Activated CD8-positive, alpha-beta memory T cell treated with anti-CD3 and anti-CD28 coated beads, Interleukin-2, amount 50 U/mL, for 24 hours (primary cell): ENCODE measurements around the gene MGRN1.

Experiments
- DNase-seq: peaks from one replicate; pipeline ENCODE4 v3.0.0-alpha.2; 2020; ENCODE audit errors: extremely low read depth

Gene MGRN1

GRCh38 chr16:4624827-4625559, 367 bp downstream of the MGRN1 start:
- peak; percentile 44 for DNase-seq

DNA sequence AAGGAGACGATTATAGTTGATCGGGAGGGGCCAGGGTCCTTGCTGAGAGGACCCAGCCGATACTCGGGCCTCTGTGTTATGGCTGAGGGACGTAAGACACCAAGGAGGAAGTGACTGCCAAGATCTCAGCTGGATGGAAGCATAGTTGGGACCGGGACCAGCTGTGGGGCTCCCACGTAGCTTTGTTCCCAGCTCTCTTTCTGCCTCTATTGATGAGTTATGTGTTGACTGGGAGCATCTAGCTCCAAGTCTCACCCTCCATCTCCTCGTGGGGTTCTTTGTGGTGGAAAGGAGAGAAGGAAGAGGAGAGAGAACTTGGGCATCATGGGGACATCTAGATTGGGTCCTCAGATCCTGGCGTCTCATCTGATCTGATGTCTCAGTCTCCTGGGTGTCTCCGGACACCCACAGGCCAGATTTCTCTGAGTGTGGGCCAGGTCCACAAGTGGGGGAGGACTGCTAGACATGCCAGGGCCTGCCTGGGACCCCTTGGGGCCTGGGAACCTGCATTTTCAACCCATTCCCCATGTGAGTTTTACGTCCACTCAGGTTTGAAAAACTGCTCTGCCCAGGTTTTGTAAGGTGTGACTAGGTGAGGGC, 1.0 kb downstream of the MGRN1 start:
- no peak for DNase-seq

DNA sequence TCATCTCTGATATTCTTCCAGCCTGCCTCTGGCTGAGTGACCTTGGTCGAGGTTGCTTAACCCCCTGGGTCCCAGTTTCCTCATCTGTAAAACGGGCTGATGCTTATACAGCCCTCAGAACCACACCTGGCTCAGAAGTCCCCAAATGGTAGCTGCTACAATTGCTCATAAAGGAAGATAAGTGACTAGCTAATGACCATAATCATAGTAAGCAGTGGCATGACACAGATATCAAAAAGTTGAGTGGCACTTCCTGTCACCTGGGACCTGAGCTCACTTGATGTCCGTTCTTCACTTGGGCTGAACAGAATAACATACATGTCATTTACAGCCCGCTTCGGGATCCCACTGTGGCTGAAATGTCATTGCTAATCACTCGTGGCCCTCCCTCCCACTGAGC, 1.8 kb downstream of the MGRN1 start:
- no peak for DNase-seq

DNA sequence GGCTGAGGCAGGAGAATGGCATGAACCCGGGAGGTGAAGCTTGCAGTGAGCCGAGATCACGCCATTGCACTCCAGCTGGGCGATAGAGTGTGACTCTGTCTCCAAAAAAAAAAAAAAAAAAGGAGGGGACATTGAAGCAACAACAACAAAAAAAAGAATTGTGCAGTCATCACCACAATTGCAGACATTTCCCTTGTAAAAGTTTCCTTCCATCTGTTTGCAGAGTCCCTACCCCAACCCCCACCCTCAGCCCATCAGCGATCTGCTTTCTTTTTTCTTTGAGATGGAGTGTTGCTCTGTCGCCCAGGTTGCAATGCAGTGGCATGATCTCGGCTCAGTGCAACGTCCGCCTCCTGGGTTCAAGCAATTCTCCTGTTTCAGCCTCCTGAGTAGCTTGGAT, 3.7 kb downstream of the MGRN1 start:
- DNase-seq: no peak

GRCh38 chr16:4631444-4631843, 6.8 kb downstream of the MGRN1 start:
- DNase-seq: no peak

GRCh38 chr16:4633910-4634635, 9.4 kb downstream of the MGRN1 start:
- no peak for DNase-seq

- no peak for DNase-seq
Observed at GRCh38 chr16:4634768-4635167, 10.1 kb downstream of the MGRN1 start.

DNA sequence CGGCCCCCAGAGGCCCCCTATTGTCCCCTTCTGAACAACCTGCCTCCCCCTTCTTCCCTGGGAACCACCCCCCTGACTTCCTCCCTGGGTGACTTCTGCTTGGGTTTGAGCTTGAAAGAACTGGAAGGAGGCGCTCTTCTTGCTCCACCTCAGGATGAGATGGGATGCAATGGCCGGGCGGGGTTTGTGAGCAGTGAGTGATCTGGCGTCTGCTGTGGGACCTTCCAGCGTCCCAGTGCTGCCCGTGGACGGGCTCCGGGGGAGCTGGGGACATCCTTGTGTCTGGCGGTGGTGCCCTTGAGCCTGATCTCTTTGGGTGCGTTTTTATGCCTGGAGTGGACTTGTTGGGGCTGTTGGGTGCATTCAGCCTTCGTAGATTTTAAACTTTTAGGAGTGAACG, 11.6 kb downstream of the MGRN1 start:
- no peak for DNase-seq

DNA sequence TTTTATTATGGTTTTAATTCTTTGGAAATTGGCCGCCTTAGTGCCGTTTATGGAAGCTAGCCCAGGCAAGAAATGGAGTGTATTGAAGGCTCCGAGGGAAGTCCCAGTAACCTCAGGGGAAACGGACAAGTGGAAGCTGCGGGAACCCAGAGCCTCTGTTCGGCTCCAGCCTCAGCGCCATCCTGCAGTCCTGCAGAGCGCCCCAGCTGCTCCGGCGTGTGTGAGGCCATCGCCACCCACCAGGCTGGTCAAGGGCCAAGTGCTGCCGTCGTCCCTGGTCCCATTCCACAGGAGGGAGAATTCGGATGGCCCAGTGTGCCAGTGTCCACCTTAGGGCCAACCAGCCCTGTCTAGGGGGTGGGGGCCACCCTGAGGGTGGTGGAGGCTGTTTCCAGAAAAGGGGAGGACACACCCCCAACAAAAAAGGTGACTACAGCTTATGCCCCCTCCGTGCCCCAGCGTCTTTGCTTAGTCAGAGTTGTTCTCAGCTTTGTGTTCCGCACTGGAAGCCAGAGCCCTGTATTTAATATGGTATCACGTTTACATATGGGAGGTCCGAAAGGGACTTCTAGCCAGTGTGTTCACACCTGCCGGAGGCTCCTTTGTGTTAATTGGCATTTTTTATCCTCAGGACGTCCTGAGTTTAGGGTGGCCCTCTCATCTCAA, 13.0 kb downstream of the MGRN1 start:
- DNase-seq: no peak

DNA sequence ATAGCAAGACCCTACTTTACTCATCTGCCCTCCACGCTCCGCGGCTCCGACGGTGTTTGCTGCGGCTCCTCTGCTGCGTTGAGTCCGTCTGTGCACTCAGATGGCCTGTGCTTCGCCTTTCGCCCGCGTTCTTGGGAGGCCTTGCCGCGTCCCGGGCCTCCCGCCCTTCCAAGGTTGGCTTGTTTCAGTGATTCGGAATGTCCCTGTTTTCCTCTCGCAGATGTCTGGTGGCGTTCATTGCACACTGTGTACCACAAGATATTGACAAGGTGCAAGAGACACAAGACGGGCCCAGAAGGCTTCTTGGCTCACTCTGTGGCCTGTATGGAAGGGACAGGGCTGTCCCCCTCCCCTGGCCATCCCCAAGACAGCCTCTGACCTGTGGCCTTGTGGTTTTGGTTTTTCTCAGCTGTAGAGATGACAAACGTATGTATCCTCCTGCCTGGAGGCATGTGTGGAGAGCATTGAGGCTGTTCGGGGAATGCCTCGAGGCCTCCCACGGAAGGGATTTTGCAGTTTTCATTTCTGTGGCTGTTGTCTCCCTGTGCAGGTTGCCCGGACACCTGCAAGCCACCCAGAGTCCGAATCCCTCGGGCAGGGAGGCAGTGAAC, 15.4 kb downstream of the MGRN1 start:
- DNase-seq: no peak

DNA sequence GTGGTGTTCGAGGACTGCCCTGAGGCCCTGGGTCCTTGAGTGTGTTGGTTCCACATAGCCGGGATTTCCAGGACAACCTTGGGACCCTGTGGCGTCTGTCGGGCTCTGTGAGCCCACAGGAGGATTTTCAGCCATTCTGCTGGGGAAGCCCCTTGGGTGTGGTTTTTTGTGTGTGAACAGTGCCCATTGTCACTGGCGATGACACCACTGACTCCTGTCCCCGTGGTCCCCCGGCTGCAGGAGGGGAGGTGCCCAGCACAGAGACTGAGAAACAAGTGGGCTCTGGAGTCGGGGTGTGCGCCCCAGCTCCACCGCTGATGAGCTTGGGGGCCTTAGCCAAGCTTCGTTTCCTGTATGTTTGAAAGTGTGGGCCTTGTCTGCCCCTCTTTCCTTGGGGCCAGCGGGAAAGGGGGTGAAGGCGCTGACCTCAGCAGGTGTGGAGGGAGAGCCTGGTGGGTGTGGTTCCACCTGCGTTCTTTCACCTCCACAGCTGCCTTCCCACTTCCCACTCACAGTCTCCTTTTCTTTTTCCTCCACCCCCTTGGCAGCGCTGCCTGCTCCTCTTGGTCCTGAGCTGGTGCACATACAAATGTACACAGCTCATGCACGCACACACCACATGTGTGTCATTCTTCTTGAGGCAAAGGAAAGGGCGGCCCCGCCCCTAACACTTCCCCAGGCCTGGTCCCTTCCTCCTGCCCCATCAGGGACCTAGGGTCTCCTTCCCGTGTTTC, 16.1 kb downstream of the MGRN1 start:
- no peak for DNase-seq

DNA sequence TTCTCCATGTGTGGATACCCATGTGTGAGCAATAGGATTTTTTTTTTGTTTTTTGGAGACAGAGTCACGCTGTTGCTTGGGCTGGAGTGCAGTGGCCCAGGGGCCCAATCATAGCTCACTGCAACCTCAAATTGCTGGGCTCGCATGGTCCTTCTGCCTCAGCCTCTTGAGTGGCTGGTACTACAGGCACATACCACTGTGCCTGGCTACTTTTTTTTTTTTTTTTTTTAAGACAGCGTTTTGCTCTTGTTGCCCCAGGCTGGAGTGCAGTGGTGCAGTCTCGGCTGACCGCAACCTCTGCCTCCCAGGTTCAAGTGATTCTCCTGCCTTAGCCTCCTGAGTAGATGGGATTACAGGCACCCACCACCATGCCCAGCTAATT, 16.7 kb downstream of the MGRN1 start:
- no peak for DNase-seq

DNA sequence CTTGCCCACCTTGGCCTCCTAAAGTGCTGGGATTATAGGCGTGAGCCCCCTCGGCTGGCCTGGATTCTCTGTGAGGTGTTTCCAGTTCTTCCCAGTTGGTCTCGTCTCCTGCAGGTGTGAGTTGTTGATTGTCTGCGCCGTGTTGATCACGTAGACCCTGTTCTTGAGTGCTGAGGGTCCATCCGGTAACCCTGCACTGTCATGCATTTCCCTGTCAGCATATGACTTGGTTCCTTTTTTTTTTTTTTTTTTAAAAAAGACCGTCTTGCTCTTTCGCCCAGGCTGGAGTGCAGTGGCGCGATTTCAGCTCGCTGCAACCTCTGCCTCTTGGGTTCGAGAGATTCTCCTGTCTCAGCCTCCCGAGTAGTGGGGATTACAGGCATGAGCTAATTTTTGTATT, 17.3 kb downstream of the MGRN1 start:
- no peak for DNase-seq

GRCh38 chr16:4646773-4647643, 22.4 kb downstream of the MGRN1 start:
- no peak for DNase-seq

DNA sequence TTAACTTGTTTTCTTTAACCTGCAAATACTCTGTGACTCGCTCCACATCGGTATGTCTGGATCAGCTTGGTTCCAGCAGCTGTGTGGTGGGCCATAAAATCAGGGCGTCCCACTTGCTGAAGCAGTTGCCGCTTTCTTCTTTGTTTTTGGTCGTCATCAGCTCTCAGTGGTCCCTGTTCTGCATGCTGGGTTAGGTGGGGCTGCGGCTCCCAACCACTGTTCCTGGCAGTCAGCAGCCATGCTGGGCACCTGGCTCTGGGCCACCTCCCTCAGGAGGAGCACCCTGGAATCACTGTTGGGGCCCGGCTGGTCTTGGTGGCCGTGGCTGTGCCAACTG, 23.0 kb downstream of the MGRN1 start:
- DNase-seq: no peak

DNA sequence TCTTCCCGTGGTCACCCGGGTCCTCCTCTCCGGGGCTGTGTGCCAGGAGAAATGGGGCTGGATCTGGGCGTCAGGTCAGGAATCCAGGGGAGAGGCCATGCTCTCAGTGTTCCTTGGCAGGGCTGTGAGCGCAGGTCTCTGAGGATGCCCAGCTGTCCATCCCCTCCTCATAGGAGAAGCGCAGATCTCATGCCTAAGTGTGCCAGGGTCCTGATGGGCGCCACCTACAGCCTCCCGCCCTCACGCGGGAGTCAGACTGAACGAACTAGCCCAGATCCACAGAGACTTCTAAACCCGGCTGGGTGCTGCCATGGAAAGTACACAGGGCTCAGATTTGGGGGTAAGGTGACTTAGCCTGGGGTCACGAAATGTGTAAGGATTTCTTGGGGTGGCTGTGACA, 24.3 kb downstream of the MGRN1 start:
- DNase-seq: no peak

- no peak for DNase-seq
Observed at GRCh38 chr16:4649744-4650442, 25.3 kb downstream of the MGRN1 start.

- peak; percentile 38 for DNase-seq
Observed at GRCh38 chr16:4650443-4651074, 25.9 kb downstream of the MGRN1 start.

DNA sequence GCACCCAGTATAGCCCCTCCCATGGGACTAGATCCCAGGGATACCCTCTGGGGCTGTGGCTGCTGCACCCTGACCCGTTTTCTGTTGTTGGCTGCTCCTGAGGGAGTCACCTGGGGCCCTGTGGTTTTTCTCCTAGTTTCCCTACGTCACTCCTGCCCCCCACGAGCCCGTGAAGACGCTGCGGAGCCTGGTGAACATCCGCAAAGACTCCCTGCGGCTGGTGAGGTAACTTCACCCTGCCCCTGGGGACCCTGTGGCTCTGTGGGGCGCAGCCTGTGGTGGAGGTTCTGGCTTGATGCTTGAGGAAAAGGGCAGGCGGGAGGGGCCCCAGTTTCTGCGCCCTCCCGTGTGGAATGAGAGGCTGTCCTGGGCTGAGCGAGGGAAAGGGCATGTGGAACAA, 27.2 kb downstream of the MGRN1 start:
- no peak for DNase-seq

- DNase-seq: no peak
Observed at GRCh38 chr16:4652561-4652960, 27.9 kb downstream of the MGRN1 start.
